Ovary (tissue), 3 donors: ENCODE results near the gene AKAP9.

Experiments
- CTCF ChIP-seq, 3 donors: fragments of 450-650 bp in 2 of 3; fragments of 200-600 bp in 1 of 3; IDR thresholded peaks; one replicate each; pipeline versions ENCODE4 v1.5.1 to v1.8.0; 2016 to 2022; ENCODE audit warnings: antibody characterized with exemption in 3 of 3, mild to moderate bottlenecking in 1 of 3
- EP300 ChIP-seq: sonication (generic); formaldehyde crosslinking; IDR thresholded peaks from one replicate; pipeline ENCODE4 v1.6.1; 2017; ENCODE audit warnings: antibody characterized with exemption
- POLR2A ChIP-seq: fragments of 450-650 bp; IDR thresholded peaks from one replicate; pipeline ENCODE4 v1.6.1; 2017; ENCODE audit warnings: antibody characterized with exemption, mild to moderate bottlenecking, moderate library complexity
- donor health status: DM: no; HTN: no; CAD: no.

DNA sequence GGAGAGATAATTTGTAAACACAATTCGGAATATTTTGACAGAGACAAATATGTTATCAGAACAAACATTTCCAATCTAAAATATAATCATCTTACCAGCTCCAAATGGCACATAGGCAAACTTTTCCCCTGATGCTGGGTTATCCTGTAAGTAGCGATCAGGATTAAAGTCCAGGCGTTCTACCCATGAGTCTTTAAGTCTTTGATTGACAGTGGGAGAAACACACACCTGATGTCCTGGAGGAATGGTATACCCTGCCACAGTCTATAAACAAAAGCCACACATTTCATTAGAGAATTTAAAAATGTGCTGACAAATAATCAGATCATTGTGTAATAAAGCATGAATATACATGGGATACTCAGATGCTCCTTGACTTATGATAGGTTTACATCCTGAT is 176.3 kb downstream of the AKAP9 start:
- no peak for TF ChIP-seq CTCF (IDR thresholded peaks at IDR 0.05)
- no peak for TF ChIP-seq POLR2A
- TF ChIP-seq EP300 = no peak
